ENCODE data around the gene SCN11A. TPM values are rescaled to one million over a fixed set of nuclear protein-coding genes. Genes with fewer than 3 reads are reported as not detected.

Gene SCN11A
- total and polyA plus RNA-seq, 2 of the 13 experiments (the other 11 are each of a cell fraction or from before 2014, with no cell fraction given) = 0.02 to 0.11 TPM

- TF ChIP-seq ZNF720 (CRISPR knock-in tag; IDR thresholded peaks at IDR 0.05) (no peak), ZNF598 (CRISPR knock-in tag; IDR thresholded peaks at IDR 0.05; ENCODE audit: borderline replicate concordance) (no peak; the same call in 1 of the 2 replicates), NFKB2 (CRISPR knock-in tag; IDR thresholded peaks at IDR 0.05; ENCODE audit: borderline replicate concordance) (peak; percentile 79; the same call in 1 of the 2 replicates), RXRB (CRISPR knock-in tag; IDR thresholded peaks at IDR 0.05; ENCODE audit: borderline replicate concordance) (0 out of 2 replicates have a peak, but pooled peaks have one; percentile 1), HNRNPH1 (optimal IDR thresholded peaks at IDR 0.05; ENCODE audit: low read depth, low read length) (peak; percentile 75), ARID3A (IDR thresholded peaks at IDR 0.05; ENCODE audit: low read depth, low read length) (no peak), TRIM24 (CRISPR knock-in tag; IDR thresholded peaks at IDR 0.05) (no peak), HNF4G (IDR thresholded peaks at IDR 0.05; ENCODE audit: borderline replicate concordance, low read depth, low read length) (peak; percentile 59; the same call in 1 of the 2 replicates), HNF4G (CRISPR knock-in tag; IDR thresholded peaks at IDR 0.05; ENCODE audit: borderline replicate concordance, low read depth) (no peak), GABPA (IDR thresholded peaks at IDR 0.05; ENCODE audit: low read depth, low read length) (peak; percentile 95), GABPA (CRISPR knock-in tag; IDR thresholded peaks at IDR 0.05; ENCODE audit: low read depth) (peak; percentile 96), SNAPC5 (CRISPR knock-in tag; IDR thresholded peaks at IDR 0.05; ENCODE audit: borderline replicate concordance) (no peak), ZSCAN29 (CRISPR knock-in tag; conservative IDR thresholded peaks at IDR 0.05) (0 out of 2 replicates have a peak, but pooled peaks have one; percentile 31), ESRRA (CRISPR knock-in tag; IDR thresholded peaks at IDR 0.05; ENCODE audit: low read depth) (no peak), POLR2A (IDR thresholded peaks at IDR 0.05; ENCODE audit: insufficient read depth in 1 of 2, low read depth in 2 of 2, low read length in 2 of 2) (peak; percentile 93 to 97), ZBTB33 (CRISPR knock-in tag; IDR thresholded peaks at IDR 0.05) (no peak), FOXC1 (CRISPR knock-in tag; IDR thresholded peaks at IDR 0.05; ENCODE audit: borderline replicate concordance) (peak; percentile 86; the same call in 1 of the 2 replicates), CREBL2 (CRISPR knock-in tag; IDR thresholded peaks at IDR 0.05; ENCODE audit: borderline replicate concordance) (0 out of 2 replicates have a peak, but pooled peaks have one; percentile 38), ATF7-NPFF (CRISPR knock-in tag; IDR thresholded peaks at IDR 0.05; ENCODE audit: low read depth) (peak; percentile 63; the same call in 1 of the 2 replicates), ZNF776 (CRISPR knock-in tag; IDR thresholded peaks at IDR 0.05) (peak; percentile 36; the same call in 1 of the 2 replicates), PHF21A (CRISPR knock-in tag; IDR thresholded peaks at IDR 0.05) (no peak), DPF2 (CRISPR knock-in tag; IDR thresholded peaks at IDR 0.05; ENCODE audit: borderline replicate concordance, low read depth) (no peak), ZNF747 (CRISPR knock-in tag; IDR thresholded peaks at IDR 0.05; ENCODE audit: borderline replicate concordance) (peak; percentile 21), ZNF350 (CRISPR knock-in tag; IDR thresholded peaks at IDR 0.05; ENCODE audit: borderline replicate concordance, low read depth) (peak; percentile 71; the same call in 1 of the 2 replicates)
Measured at GRCh38 chr3:39051649-39052561, at the start of gene SCN11A, which contains the start of gene WDR48 (continued).
